Cardiac muscle cell (in vitro differentiated cells and primary cell): ENCODE results near the gene ERI3. TPM values are rescaled to one million over a fixed set of nuclear protein-coding genes. Genes with fewer than 3 reads are reported as not detected.
A peak's percentile ranks its signal among the peaks of the same experiment; 100 is the strongest.

ENCODE experiments used
- DNase-seq, 2 donors: peaks; one replicate each; pipeline versions ENCODE4 v3.0.0 to v3.0.0-alpha.2; 2010 to 2017; ENCODE audit warnings: low read depth in 1 of 2, low spot score in 1 of 2
- H3K27ac ChIP-seq: fragments of 200-600 bp; sonication (generic); 2 replicates; pipeline ENCODE4 v1.5.1; 2016
- H3K27me3 ChIP-seq: fragments of 200-600 bp; sonication (generic); 2 replicates; pipeline ENCODE4 v1.6.0; 2016; ENCODE audit warnings: control low read depth
- H3K36me3 ChIP-seq: fragments of 200-600 bp; sonication (generic); 2 replicates; pipeline ENCODE4 v1.5.1; 2016; ENCODE audit warnings: control low read depth
- H3K4me1 ChIP-seq: fragments of 200-600 bp; sonication (generic); 2 replicates; pipeline ENCODE4 v1.8.1; 2017; ENCODE audit warnings: low read depth, mild to moderate bottlenecking, mixed run types
- H3K4me3 ChIP-seq: fragments of 200-600 bp; sonication (generic); 2 replicates; pipeline ENCODE4 v1.5.1; 2016; ENCODE audit warnings: mild to moderate bottlenecking
- H3K9me3 ChIP-seq: fragments of 200-600 bp; sonication (generic); 2 replicates; pipeline ENCODE4 v1.5.1; 2017; ENCODE audit warnings: low read depth, mild to moderate bottlenecking, control low read depth
- CTCF ChIP-seq: IDR thresholded peaks from 2 replicates; pipeline ENCODE4 v1.5.1; 2012; ENCODE audit warnings: low read depth, mild to moderate bottlenecking, low read length
- polyA plus RNA-seq: library from polyadenylated mRNA; unstranded; fragments of >200 nt; fragmentation: Nextera tagmentation; extraction: Ambion mirVana; gene quantifications from 2 replicates; pipeline ENCODE4 v1.2.1, GENCODE V29; 2016
- total RNA-seq: library from RNA; depleted of rRNA; stranded (reverse); fragments of >200 nt; gene quantifications from 2 replicates; pipeline ENCODE4 v1.2.3, GENCODE V29; 2016

ERI3 gene
- total and polyA plus RNA-seq, 2 experiments from 2014 or later = 92.1 to 151 TPM

GRCh38 chr1:44322367-44322766, 32.7 kb downstream of the ERI3 start:
- no peak overlapping the region for H3K27ac ChIP-seq
- peaks cover 4% of the 10 kb centered on the region for H3K36me3 ChIP-seq
- no peaks in the 10 kb centered on the region for H3K9me3 ChIP-seq
- H3K27me3 ChIP-seq = no peaks in the 10 kb centered on the region
- H3K4me1 ChIP-seq = peaks cover 16% of the 10 kb centered on the region
- H3K4me3 ChIP-seq = no peak overlapping the region
- TF ChIP-seq CTCF = no peak
- no peak for DNase-seq

GRCh38 chr1:44321466-44321865, 33.6 kb downstream of the ERI3 start:
- H3K4me3 ChIP-seq = no peak overlapping the region
- no peaks in the 10 kb centered on the region for H3K9me3 ChIP-seq
- H3K27ac ChIP-seq = no peak overlapping the region
- no peak for TF ChIP-seq CTCF
- no peaks in the 10 kb centered on the region for H3K27me3 ChIP-seq
- H3K36me3 ChIP-seq = peaks cover 4% of the 10 kb centered on the region
- DNase-seq = no peak
- peaks cover 14% of the 10 kb centered on the region for H3K4me1 ChIP-seq

- peak; percentile 74 for TF ChIP-seq CTCF
- Histone ChIP-seq H3K4me3 (no peak overlapping the region), H3K27ac (no peak overlapping the region), H3K9me3 (no peaks in the 10 kb centered on the region), H3K4me1 (peaks cover 24% of the 10 kb centered on the region), H3K27me3 (no peaks in the 10 kb centered on the region), H3K36me3 (peaks cover 4% of the 10 kb centered on the region)
- peak; percentile 56 to 64 for DNase-seq
Measured at GRCh38 chr1:44318097-44319088, 36.7 kb downstream of the ERI3 start.

GRCh38 chr1:44316231-44316759, 38.8 kb downstream of the ERI3 start:
- Histone ChIP-seq H3K27me3 (no peaks in the 10 kb centered on the region), H3K27ac (peak overlapping the region; percentile 64), H3K9me3 (no peaks in the 10 kb centered on the region), H3K36me3 (peaks cover 9% of the 10 kb centered on the region), H3K4me3 (no peak overlapping the region), H3K4me1 (peaks cover 16% of the 10 kb centered on the region)
- no peak for DNase-seq
- no peak for TF ChIP-seq CTCF

GRCh38 chr1:44315521-44315920, 39.5 kb downstream of the ERI3 start:
- Histone ChIP-seq H3K9me3 (no peaks in the 10 kb centered on the region), H3K4me1 (peaks cover 16% of the 10 kb centered on the region), H3K4me3 (no peak overlapping the region), H3K27ac (no peak overlapping the region), H3K36me3 (peaks cover 9% of the 10 kb centered on the region), H3K27me3 (no peaks in the 10 kb centered on the region)
- DNase-seq = no peak
- no peak for TF ChIP-seq CTCF
